Neural progenitor cell (in vitro differentiated cells): Measurements from ENCODE around the gene SYNGR2. TPM values are rescaled to one million over a fixed set of nuclear protein-coding genes. Genes with fewer than 3 reads are reported as not detected.
A peak's percentile ranks its signal among the peaks of the same experiment; 100 is the strongest.

Experiments used
- DNase-seq: peaks from one replicate; pipeline ENCODE4 v3.0.0-alpha.2; 2016; ENCODE audit warnings: low spot score
- H2AFZ ChIP-seq: fragments of 200-600 bp; sonication (generic); replicated peaks from 2 replicates; pipeline ENCODE4 v1.6.1; 2016; ENCODE audit warnings: antibody characterized with exemption
- H3F3A ChIP-seq: fragments of 200-600 bp; sonication (generic); 2 replicates; pipeline ENCODE4 v1.6.1; 2016; ENCODE audit warnings: antibody characterized with exemption, low read depth
- H3K27ac ChIP-seq: fragments of 200-600 bp; sonication (generic); 2 replicates; pipeline ENCODE4 v1.5.1; 2016; ENCODE audit warnings: mild to moderate bottlenecking
- H3K27me3 ChIP-seq: fragments of 200-600 bp; sonication (generic); 2 replicates; pipeline ENCODE4 v1.6.1; 2016; ENCODE audit warnings: mild to moderate bottlenecking, moderate library complexity
- H3K36me3 ChIP-seq: fragments of 200-600 bp; sonication (generic); 2 replicates; pipeline ENCODE4 v1.5.1; 2016
- H3K4me1 ChIP-seq: fragments of 200-600 bp; sonication (generic); 2 replicates; pipeline ENCODE4 v1.6.1; 2016; ENCODE audit warnings: mixed run types
- H3K4me2 ChIP-seq: fragments of 200-600 bp; sonication (generic); 2 replicates; pipeline ENCODE4 v1.6.1; 2016
- H3K4me3 ChIP-seq: fragments of 200-600 bp; sonication (generic); 2 replicates; pipeline ENCODE4 v1.5.1; 2016
- H3K79me2 ChIP-seq: fragments of 200-600 bp; sonication (generic); 2 replicates; pipeline ENCODE4 v1.6.1; 2016; ENCODE audit warnings: low read depth
- H3K9ac ChIP-seq: fragments of 200-600 bp; sonication (generic); 2 replicates; pipeline ENCODE4 v1.6.1; 2016
- H3K9me3 ChIP-seq: fragments of 200-600 bp; sonication (generic); 2 replicates; pipeline ENCODE4 v1.5.1; 2016; ENCODE audit warnings: low read depth
- H4K20me1 ChIP-seq: fragments of 200-600 bp; sonication (generic); 2 replicates; pipeline ENCODE4 v1.6.1; 2016; ENCODE audit warnings: low read depth
- H3K27ac Mint-ChIP-seq: 3 replicates; pipeline ENCODE4 v1.8.0; 2021; ENCODE audit warnings: mixed read lengths
- H3K27me3 Mint-ChIP-seq: 2 replicates; pipeline ENCODE4 v1.8.0; 2022; ENCODE audit warnings: low read depth, mild to moderate bottlenecking, inconsistent platforms, moderate library complexity, mixed read lengths; ENCODE audit not compliant: insufficient read depth
- H3K36me3 Mint-ChIP-seq: 3 replicates; pipeline ENCODE4 v1.8.0; 2021; ENCODE audit warnings: mixed read lengths
- H3K4me1 Mint-ChIP-seq: 3 replicates; pipeline ENCODE4 v1.8.0; 2021; ENCODE audit warnings: mixed read lengths
- H3K4me3 Mint-ChIP-seq: 3 replicates; pipeline ENCODE4 v1.8.0; 2021; ENCODE audit warnings: mild to moderate bottlenecking, moderate library complexity, mixed read lengths
- H3K9me3 Mint-ChIP-seq: 3 replicates; pipeline ENCODE4 v1.8.0; 2020; ENCODE audit warnings: mixed read lengths
- CTCF ChIP-seq: fragments of 200-600 bp; sonication (generic); IDR thresholded peaks from 2 replicates; pipeline ENCODE4 v1.5.1; 2017; ENCODE audit warnings: antibody characterized with exemption, mild to moderate bottlenecking
- EZH2 ChIP-seq: fragments of 200-600 bp; sonication (generic); IDR thresholded peaks from 2 replicates; pipeline ENCODE4 v1.6.1; 2017; ENCODE audit warnings: antibody characterized with exemption, mild to moderate bottlenecking, moderate library complexity
- EZH2phosphoT487 ChIP-seq: fragments of 200-600 bp; sonication (generic); IDR thresholded peaks from 2 replicates; pipeline ENCODE4 v1.6.1; 2017; ENCODE audit warnings: antibody characterized with exemption
- total RNA-seq: library from RNA; depleted of rRNA; stranded (reverse); fragments of >200 nt; gene quantifications from 2 replicates; pipeline ENCODE4 v1.2.3, GENCODE V29; 2015; ENCODE audit warnings: low replicate concordance

SYNGR2 gene
- total RNA-seq, 1 donor from 2014 or later: 6.2 TPM

- no peak for DNase-seq
- Histone ChIP-seq H3K4me1 (peaks cover 5% of the 10 kb centered on the region), H3K9me3 (no peaks in the 10 kb centered on the region), H3K36me3 (no peaks in the 10 kb centered on the region), H3K4me3 (no peak overlapping the region), H2AFZ (no peak overlapping the region), H3K9ac (no peak overlapping the region), H3F3A (peaks cover 3% of the 10 kb centered on the region), H3K27me3 (no peaks in the 10 kb centered on the region), H3K27ac (no peak overlapping the region), H4K20me1 (no peaks in the 10 kb centered on the region), H3K4me2 (no peak overlapping the region), H3K79me2 (no peaks in the 10 kb centered on the region)
- TF ChIP-seq CTCF: no peak
- no peak for TF ChIP-seq EZH2phosphoT487
- TF ChIP-seq EZH2: no peak
- H3K9me3 Mint-ChIP-seq: no peaks in the 10 kb centered on the region
- peaks cover 3% of the 10 kb centered on the region for H3K27me3 Mint-ChIP-seq
- H3K27ac Mint-ChIP-seq: no peak overlapping the region
- no peaks in the 10 kb centered on the region for H3K36me3 Mint-ChIP-seq
- no peak overlapping the region for H3K4me3 Mint-ChIP-seq
- peaks cover 19% of the 10 kb centered on the region for H3K4me1 Mint-ChIP-seq
Observed at GRCh38 chr17:78147315-78147998, 20.9 kb upstream of the SYNGR2 start.

GRCh38 chr17:78148286-78149016, 19.9 kb upstream of the SYNGR2 start:
- Histone ChIP-seq H3K9ac (no peak overlapping the region), H3K27me3 (no peaks in the 10 kb centered on the region), H3K36me3 (no peaks in the 10 kb centered on the region), H3K79me2 (no peaks in the 10 kb centered on the region), H3F3A (peaks cover 3% of the 10 kb centered on the region), H2AFZ (no peak overlapping the region), H3K9me3 (no peaks in the 10 kb centered on the region), H4K20me1 (no peaks in the 10 kb centered on the region), H3K4me3 (no peak overlapping the region), H3K4me1 (peaks cover 5% of the 10 kb centered on the region), H3K4me2 (no peak overlapping the region), H3K27ac (no peak overlapping the region)
- Mint-ChIP-seq H3K4me3 (no peak overlapping the region), H3K27ac (no peak overlapping the region), H3K4me1 (peaks cover 16% of the 10 kb centered on the region), H3K36me3 (no peaks in the 10 kb centered on the region), H3K27me3 (peaks cover 3% of the 10 kb centered on the region), H3K9me3 (no peaks in the 10 kb centered on the region)
- DNase-seq: no peak
- TF ChIP-seq EZH2phosphoT487 (no peak), CTCF (no peak), EZH2 (no peak)

- H3K36me3 ChIP-seq: no peaks in the 10 kb centered on the region
- H2AFZ ChIP-seq: peak overlapping the region; percentile 93
- H3K9me3 ChIP-seq: no peaks in the 10 kb centered on the region
- no peaks in the 10 kb centered on the region for H3K36me3 Mint-ChIP-seq
- H3K4me1 ChIP-seq: peaks cover 5% of the 10 kb centered on the region
- no peak for TF ChIP-seq EZH2phosphoT487
- no peak for TF ChIP-seq CTCF
- TF ChIP-seq EZH2: no peak
- H3K27me3 Mint-ChIP-seq: peaks cover 5% of the 10 kb centered on the region
- H3K4me3 Mint-ChIP-seq: no peak overlapping the region
- no peak overlapping the region for H3K4me2 ChIP-seq
- H3K4me3 ChIP-seq: no peak overlapping the region
- no peak overlapping the region for H3K27ac ChIP-seq
- H3K27ac Mint-ChIP-seq: no peak overlapping the region
- DNase-seq: no peak
- H3K4me1 Mint-ChIP-seq: peaks cover 10% of the 10 kb centered on the region
- no peaks in the 10 kb centered on the region for H3K27me3 ChIP-seq
- H3F3A ChIP-seq: peaks cover 3% of the 10 kb centered on the region
- H4K20me1 ChIP-seq: no peaks in the 10 kb centered on the region
- H3K9ac ChIP-seq: no peak overlapping the region
- H3K9me3 Mint-ChIP-seq: no peaks in the 10 kb centered on the region
- H3K79me2 ChIP-seq: no peaks in the 10 kb centered on the region
Observed at GRCh38 chr17:78151514-78152008, 16.8 kb upstream of the SYNGR2 start.
